ENCODE results near the gene ARHGAP26. TPM values are rescaled to one million over a fixed set of nuclear protein-coding genes. Genes with fewer than 3 reads are reported as not detected.
"Not testable (repeated sequence)": the region's sequence is repeated elsewhere in the genome, so short reads cannot be mapped to it uniquely, and the experiment has no call there.

Gene ARHGAP26
- total RNA-seq, 1 experiment from 2014 or later = 34.5 TPM

GRCh38 chr5:142952229-142952628 is 182.1 kb downstream of the ARHGAP26 start:
- ChIA-PET RAD21 (ENCODE audit: low non-redundant PET in 1 of 2, low total read pairs in 2 of 2, uncharacterized antibody in 2 of 2, unreplicated experiment in 2 of 2) (no interaction called here), CTCF (interaction anchor here (1.0 kb wide), 1 partner anchor 8 kb away, joined by 3 read pairs; no protein-coding TSS in a partner anchor), POLR2A (no interaction called here)
- Histone ChIP-seq H3K27ac (ENCODE audit: low read depth, low read length) (no peak overlapping the region), H3K4me3 (replicated peaks in 1 of 2; ENCODE audit: low read depth in 1 of 2, low read length in 2 of 2) (no peak overlapping the region), H4K20me1 (ENCODE audit: insufficient read depth) (no peaks in the 10 kb centered on the region), H3K36me3 (ENCODE audit: control insufficient read depth in 1 of 2, insufficient read depth in 2 of 2, low read length in 2 of 2) (no peaks in the 10 kb centered on the region), H3K4me2 (ENCODE audit: low read length) (no peak overlapping the region), H3K9me2 (ENCODE audit: insufficient read depth) (no peaks in the 10 kb centered on the region), H3K9ac (ENCODE audit: low read length) (no peak overlapping the region), H2AFZ (ENCODE audit: low read depth, low read length, poor library complexity, severe bottlenecking) (no peak overlapping the region), H3K79me2 (ENCODE audit: insufficient read depth, low read length) (no peaks in the 10 kb centered on the region), H3K9me3 (ENCODE audit: control insufficient read depth in 1 of 2, insufficient read depth in 1 of 2, low read depth in 1 of 2, low read length in 2 of 2) (no peaks in the 10 kb centered on the region), H3K4me1 (ENCODE audit: control insufficient read depth in 1 of 2, insufficient read depth in 2 of 2, low read length in 2 of 2) (no peaks in the 10 kb centered on the region), H3K27me3 (ENCODE audit: insufficient read depth, low read length) (no peaks in the 10 kb centered on the region)
- intact Hi-C loops (cut with micrococcal nuclease) = no loop called here
- no peak for DNase-seq (ENCODE audit: low read depth, low spot score)
- BruUV-seq (replicated peaks) = no TSS peak
- no peak for ATAC-seq
- TF ChIP-seq FOSL1 (IDR thresholded peaks at IDR 0.05; ENCODE audit: low read depth) (no peak), CBX3 (IDR thresholded peaks at IDR 0.05; ENCODE audit: low read depth) (no peak), SP1 (IDR thresholded peaks at IDR 0.05; ENCODE audit: low read depth) (no peak), CTCF (IDR thresholded peaks at IDR 0.05 in 2 of 3, conservative IDR thresholded peaks at IDR 0.05 in 1 of 3; ENCODE audit: borderline replicate concordance in 1 of 3, insufficient read depth in 1 of 3, low read depth in 2 of 3, low read length in 2 of 3) (no peak), SIN3A (IDR thresholded peaks at IDR 0.05; ENCODE audit: low read depth) (no peak)

GRCh38 chr5:142952871-142953270 is 182.7 kb downstream of the ARHGAP26 start:
- H3K4me2 ChIP-seq (ENCODE audit: low read length); H3K4me3 ChIP-seq (replicated peaks in 1 of 2; ENCODE audit: low read depth in 1 of 2, low read length in 2 of 2); DNase-seq (ENCODE audit: low read depth, low spot score); H3K4me1 ChIP-seq (ENCODE audit: control insufficient read depth in 1 of 2, insufficient read depth in 2 of 2, low read length in 2 of 2); POLR2A ChIA-PET; H3K36me3 ChIP-seq (ENCODE audit: control insufficient read depth in 1 of 2, insufficient read depth in 2 of 2, low read length in 2 of 2); BruUV-seq (replicated peaks); H3K79me2 ChIP-seq (ENCODE audit: insufficient read depth, low read length); RAD21 ChIA-PET (ENCODE audit: low non-redundant PET in 1 of 2, low total read pairs in 2 of 2, uncharacterized antibody in 2 of 2, unreplicated experiment in 2 of 2); H3K9me3 ChIP-seq (ENCODE audit: control insufficient read depth in 1 of 2, insufficient read depth in 1 of 2, low read depth in 1 of 2, low read length in 2 of 2); intact Hi-C loops (cut with micrococcal nuclease); H3K27me3 ChIP-seq (ENCODE audit: insufficient read depth, low read length); H3K27ac ChIP-seq (ENCODE audit: low read depth, low read length); ATAC-seq; H3K9me2 ChIP-seq (ENCODE audit: insufficient read depth); H2AFZ ChIP-seq (ENCODE audit: low read depth, low read length, poor library complexity, severe bottlenecking); H3K9ac ChIP-seq (ENCODE audit: low read length); H4K20me1 ChIP-seq (ENCODE audit: insufficient read depth): not testable (repeated sequence)
- CTCF ChIA-PET = interaction anchor here (1.0 kb wide), 1 partner anchor 7 kb away, joined by 3 read pairs; no protein-coding TSS in a partner anchor
